Measurements from ENCODE around the gene VEZT.

VEZT gene

GRCh38 chr12:95266254-95266653, 48.6 kb downstream of the VEZT start:
- no peak overlapping the region for H4K12ac ChIP-seq (ENCODE audit: low read depth, low read length)
- no peak overlapping the region for H3K9ac ChIP-seq (ENCODE audit: low read length)
- no peak overlapping the region for H2BK12ac ChIP-seq (ENCODE audit: low read length)
- H3K36me3 ChIP-seq (ENCODE audit: control insufficient read depth in 1 of 2, insufficient read depth in 2 of 2, low read length in 2 of 2), result peaks cover 15 to 18% of the 10 kb centered on the region in 2 experiments
- H3K79me2 ChIP-seq (ENCODE audit: control insufficient read depth, insufficient read depth, low read length, poor library complexity), result no peaks in the 10 kb centered on the region
- no CpG with 5 or more reads among the region's 6 CpGs for WGBS (ENCODE audit: extremely low coverage, insufficient coverage, insufficient read length)
- no peaks in the 10 kb centered on the region for H3K4me1 ChIP-seq (ENCODE audit: control insufficient read depth in 1 of 2, insufficient read depth in 2 of 2, low read length in 2 of 2)
- DNase-seq, result no peak
- no peak overlapping the region for H3K23ac ChIP-seq (ENCODE audit: low read length)
- H3K27ac ChIP-seq (ENCODE audit: low read depth, low read length), result no peak overlapping the region
- no peak overlapping the region for H4K8ac ChIP-seq (ENCODE audit: low read depth, low read length)
- H2AFZ ChIP-seq (ENCODE audit: insufficient read depth, low read length, poor library complexity), result no peak overlapping the region
- no peaks in the 10 kb centered on the region for H3K79me1 ChIP-seq (ENCODE audit: low read length)
- no peak overlapping the region for H3K4me2 ChIP-seq (ENCODE audit: low read length)
- no peaks in the 10 kb centered on the region for H3K9me3 ChIP-seq (ENCODE audit: insufficient read depth, low read depth, low read length)
- H2AK5ac ChIP-seq (ENCODE audit: low read length), result no peak overlapping the region
- H3K27me3 ChIP-seq (ENCODE audit: insufficient read depth, low read length), result no peaks in the 10 kb centered on the region
- no peak overlapping the region for H3K4ac ChIP-seq (ENCODE audit: low read depth, low read length)
- H2BK5ac ChIP-seq (ENCODE audit: low read depth, low read length, poor library complexity), result no peak overlapping the region
- H2BK120ac ChIP-seq (ENCODE audit: insufficient read depth, low read length, poor library complexity), result no peak overlapping the region
- no peak overlapping the region for H3K14ac ChIP-seq (ENCODE audit: low read length)
- no peak overlapping the region for H3K18ac ChIP-seq (ENCODE audit: low read length)
- no peak overlapping the region for H3K4me3 ChIP-seq (ENCODE audit: low read depth, low read length)
- H4K91ac ChIP-seq (ENCODE audit: low read depth, low read length), result no peak overlapping the region

- H2BK5ac ChIP-seq (ENCODE audit: low read depth, low read length, poor library complexity), result no peak overlapping the region
- H4K91ac ChIP-seq (ENCODE audit: low read depth, low read length), result no peak overlapping the region
- no peak overlapping the region for H3K4me3 ChIP-seq (ENCODE audit: low read depth, low read length)
- WGBS (ENCODE audit: extremely low coverage, insufficient coverage, insufficient read length), result no CpG with 5 or more reads among the region's 3 CpGs
- H2AK5ac ChIP-seq (ENCODE audit: low read length), result no peak overlapping the region
- H3K23ac ChIP-seq (ENCODE audit: low read length), result no peak overlapping the region
- no peak overlapping the region for H4K8ac ChIP-seq (ENCODE audit: low read depth, low read length)
- H3K4me2 ChIP-seq (ENCODE audit: low read length), result no peak overlapping the region
- no peaks in the 10 kb centered on the region for H3K9me3 ChIP-seq (ENCODE audit: insufficient read depth, low read depth, low read length)
- no peak overlapping the region for H2BK120ac ChIP-seq (ENCODE audit: insufficient read depth, low read length, poor library complexity)
- no peak for DNase-seq
- H3K4me1 ChIP-seq (ENCODE audit: control insufficient read depth in 1 of 2, insufficient read depth in 2 of 2, low read length in 2 of 2), result no peaks in the 10 kb centered on the region
- H2AFZ ChIP-seq (ENCODE audit: insufficient read depth, low read length, poor library complexity), result no peak overlapping the region
- H3K14ac ChIP-seq (ENCODE audit: low read length), result no peak overlapping the region
- no peak overlapping the region for H3K27ac ChIP-seq (ENCODE audit: low read depth, low read length)
- H3K4ac ChIP-seq (ENCODE audit: low read depth, low read length), result no peak overlapping the region
- H3K18ac ChIP-seq (ENCODE audit: low read length), result no peak overlapping the region
- H3K79me2 ChIP-seq (ENCODE audit: control insufficient read depth, insufficient read depth, low read length, poor library complexity), result no peaks in the 10 kb centered on the region
- no peak overlapping the region for H3K9ac ChIP-seq (ENCODE audit: low read length)
- H3K36me3 ChIP-seq (ENCODE audit: control insufficient read depth in 1 of 2, insufficient read depth in 2 of 2, low read length in 2 of 2), result peaks cover 5 to 13% of the 10 kb centered on the region in 2 experiments
- no peaks in the 10 kb centered on the region for H3K27me3 ChIP-seq (ENCODE audit: insufficient read depth, low read length)
- no peak overlapping the region for H2BK12ac ChIP-seq (ENCODE audit: low read length)
- H3K79me1 ChIP-seq (ENCODE audit: low read length), result no peaks in the 10 kb centered on the region
- no peak overlapping the region for H4K12ac ChIP-seq (ENCODE audit: low read depth, low read length)
Measured at GRCh38 chr12:95269892-95270291, 52.3 kb downstream of the VEZT start.

GRCh38 chr12:95271465-95271864, 53.9 kb downstream of the VEZT start:
- no peak overlapping the region for H2BK120ac ChIP-seq (ENCODE audit: insufficient read depth, low read length, poor library complexity)
- no peaks in the 10 kb centered on the region for H3K79me1 ChIP-seq (ENCODE audit: low read length)
- H3K36me3 ChIP-seq (ENCODE audit: control insufficient read depth in 1 of 2, insufficient read depth in 2 of 2, low read length in 2 of 2), result peaks cover 8 to 12% of the 10 kb centered on the region in 2 experiments
- H3K4ac ChIP-seq (ENCODE audit: low read depth, low read length), result no peak overlapping the region
- no CpG with 5 or more reads among the region's 2 CpGs for WGBS (ENCODE audit: extremely low coverage, insufficient coverage, insufficient read length)
- no peak overlapping the region for H3K4me3 ChIP-seq (ENCODE audit: low read depth, low read length)
- H3K18ac ChIP-seq (ENCODE audit: low read length), result no peak overlapping the region
- H3K79me2 ChIP-seq (ENCODE audit: control insufficient read depth, insufficient read depth, low read length, poor library complexity), result no peaks in the 10 kb centered on the region
- H2AFZ ChIP-seq (ENCODE audit: insufficient read depth, low read length, poor library complexity), result no peak overlapping the region
- no peaks in the 10 kb centered on the region for H3K27me3 ChIP-seq (ENCODE audit: insufficient read depth, low read length)
- no peak overlapping the region for H2BK5ac ChIP-seq (ENCODE audit: low read depth, low read length, poor library complexity)
- H2BK12ac ChIP-seq (ENCODE audit: low read length), result no peak overlapping the region
- DNase-seq, result peak in 1 of 2 donors; percentile 72
- no peaks in the 10 kb centered on the region for H3K4me1 ChIP-seq (ENCODE audit: control insufficient read depth in 1 of 2, insufficient read depth in 2 of 2, low read length in 2 of 2)
- no peak overlapping the region for H3K23ac ChIP-seq (ENCODE audit: low read length)
- H4K8ac ChIP-seq (ENCODE audit: low read depth, low read length), result no peak overlapping the region
- no peak overlapping the region for H2AK5ac ChIP-seq (ENCODE audit: low read length)
- H3K27ac ChIP-seq (ENCODE audit: low read depth, low read length), result no peak overlapping the region
- H3K9ac ChIP-seq (ENCODE audit: low read length), result no peak overlapping the region
- no peak overlapping the region for H4K91ac ChIP-seq (ENCODE audit: low read depth, low read length)
- H3K14ac ChIP-seq (ENCODE audit: low read length), result no peak overlapping the region
- H3K4me2 ChIP-seq (ENCODE audit: low read length), result no peak overlapping the region
- H4K12ac ChIP-seq (ENCODE audit: low read depth, low read length), result no peak overlapping the region
- H3K9me3 ChIP-seq (ENCODE audit: insufficient read depth, low read depth, low read length), result no peaks in the 10 kb centered on the region

- Histone ChIP-seq H3K9ac (ENCODE audit: low read length) (no peak overlapping the region), H4K8ac (ENCODE audit: low read depth, low read length) (no peak overlapping the region), H3K4me2 (ENCODE audit: low read length) (no peak overlapping the region), H3K4me1 (ENCODE audit: control insufficient read depth in 1 of 2, insufficient read depth in 2 of 2, low read length in 2 of 2) (no peaks in the 10 kb centered on the region), H3K4ac (ENCODE audit: low read depth, low read length) (no peak overlapping the region), H2AK5ac (ENCODE audit: low read length) (no peak overlapping the region), H3K27me3 (ENCODE audit: insufficient read depth, low read length) (no peaks in the 10 kb centered on the region), H4K12ac (ENCODE audit: low read depth, low read length) (no peak overlapping the region), H4K91ac (ENCODE audit: low read depth, low read length) (no peak overlapping the region), H3K36me3 (ENCODE audit: control insufficient read depth in 1 of 2, insufficient read depth in 2 of 2, low read length in 2 of 2) (peaks cover 7 to 10% of the 10 kb centered on the region in 2 experiments), H3K14ac (ENCODE audit: low read length) (no peak overlapping the region), H3K18ac (ENCODE audit: low read length) (no peak overlapping the region), H3K23ac (ENCODE audit: low read length) (no peak overlapping the region), H3K4me3 (ENCODE audit: low read depth, low read length) (no peak overlapping the region), H3K79me1 (ENCODE audit: low read length) (no peaks in the 10 kb centered on the region), H3K9me3 (ENCODE audit: insufficient read depth, low read depth, low read length) (no peaks in the 10 kb centered on the region), H3K79me2 (ENCODE audit: control insufficient read depth, insufficient read depth, low read length, poor library complexity) (no peaks in the 10 kb centered on the region), H2BK12ac (ENCODE audit: low read length) (no peak overlapping the region), H3K27ac (ENCODE audit: low read depth, low read length) (no peak overlapping the region), H2BK120ac (ENCODE audit: insufficient read depth, low read length, poor library complexity) (no peak overlapping the region), H2AFZ (ENCODE audit: insufficient read depth, low read length, poor library complexity) (no peak overlapping the region), H2BK5ac (ENCODE audit: low read depth, low read length, poor library complexity) (no peak overlapping the region)
- no peak for DNase-seq
- no CpG with 5 or more reads among the region's 1 CpG for WGBS (ENCODE audit: extremely low coverage, insufficient coverage, insufficient read length)
Measured at GRCh38 chr12:95277139-95277538, 59.5 kb downstream of the VEZT start.
